ENCODE measurements around the gene GXYLT2.

The GXYLT2 gene, protein sequence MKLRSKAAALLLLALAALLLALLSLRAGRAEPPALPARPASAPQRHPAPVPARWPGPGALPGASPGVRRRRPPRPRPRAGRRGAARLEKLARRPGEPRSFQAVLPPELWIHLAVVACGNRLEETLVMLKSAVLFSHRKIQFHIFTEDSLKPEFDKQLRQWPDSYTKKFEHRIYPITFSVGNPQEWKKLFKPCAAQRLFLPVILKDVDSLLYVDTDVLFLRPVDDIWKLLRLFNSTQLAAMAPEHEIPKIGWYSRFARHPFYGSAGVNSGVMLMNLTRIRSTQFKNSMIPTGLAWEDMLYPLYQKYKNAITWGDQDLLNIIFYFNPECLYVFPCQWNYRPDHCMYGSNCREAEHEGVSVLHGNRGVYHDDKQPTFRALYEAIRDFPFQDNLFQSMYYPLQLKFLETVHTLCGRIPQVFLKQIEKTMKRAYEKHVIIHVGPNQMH

DNA sequence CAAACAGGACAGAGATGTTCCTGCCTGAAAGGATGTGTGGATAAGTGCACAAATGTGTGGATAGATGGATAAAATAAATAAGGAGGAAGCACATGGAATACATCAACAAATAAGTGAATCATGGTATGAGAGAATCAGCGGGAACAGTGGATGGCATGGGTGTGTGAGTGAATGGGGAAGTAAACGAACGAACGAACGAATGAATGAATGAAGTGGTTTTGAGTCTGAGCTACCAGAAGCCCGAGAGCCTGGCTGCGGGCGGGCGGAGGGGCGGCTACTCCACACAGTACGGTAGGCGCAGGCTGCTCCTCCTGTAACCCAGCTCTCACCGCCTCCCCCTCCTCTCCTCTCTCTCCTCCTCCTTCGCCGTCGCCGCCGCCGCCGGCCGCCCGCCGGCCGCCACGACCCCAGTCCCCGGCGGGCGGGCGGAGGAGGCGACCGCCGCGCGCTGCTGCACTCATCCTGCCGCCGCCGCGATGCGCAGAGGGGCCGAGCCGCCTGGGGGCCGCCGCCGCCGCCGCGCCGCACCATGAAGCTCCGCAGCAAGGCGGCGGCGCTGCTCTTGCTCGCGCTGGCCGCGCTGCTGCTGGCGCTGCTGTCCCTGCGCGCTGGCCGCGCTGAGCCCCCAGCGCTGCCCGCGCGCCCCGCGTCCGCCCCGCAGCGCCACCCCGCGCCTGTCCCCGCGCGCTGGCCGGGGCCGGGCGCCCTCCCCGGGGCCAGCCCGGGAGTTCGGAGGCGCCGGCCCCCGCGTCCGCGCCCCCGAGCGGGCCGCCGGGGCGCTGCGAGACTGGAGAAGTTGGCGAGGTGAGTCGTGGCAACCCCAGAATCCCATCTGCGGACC lies at the start of gene GXYLT2:
Gene GXYLT2 (plus strand): TSS at position 342 of the 841 bp plus-strand sequence. CDS start 188 bp downstream, at position 530.
- DNase-seq (ENCODE audit: low read depth, low spot score) = no peak

DNA sequence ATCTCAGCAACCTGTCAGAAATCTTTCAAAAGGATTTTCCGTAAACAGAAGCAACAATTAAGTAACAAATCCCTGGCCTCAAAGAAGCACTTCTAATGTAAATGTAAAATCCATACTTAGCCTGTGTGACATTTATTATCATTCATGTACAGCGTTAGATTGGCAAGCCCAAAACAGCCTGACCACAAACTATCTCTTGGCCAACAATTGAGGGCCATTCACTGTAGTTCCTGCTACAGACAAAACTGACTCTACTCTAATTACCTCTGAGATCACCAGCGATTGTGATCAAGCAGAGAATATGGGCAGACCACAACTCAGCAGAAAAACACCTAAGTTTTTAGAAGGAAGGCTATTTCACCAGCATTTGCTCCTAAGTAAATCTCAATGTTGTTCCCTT lies 48.8 kb upstream of the GXYLT2 start:
- no peak for DNase-seq (ENCODE audit: low read depth, low spot score)

DNA sequence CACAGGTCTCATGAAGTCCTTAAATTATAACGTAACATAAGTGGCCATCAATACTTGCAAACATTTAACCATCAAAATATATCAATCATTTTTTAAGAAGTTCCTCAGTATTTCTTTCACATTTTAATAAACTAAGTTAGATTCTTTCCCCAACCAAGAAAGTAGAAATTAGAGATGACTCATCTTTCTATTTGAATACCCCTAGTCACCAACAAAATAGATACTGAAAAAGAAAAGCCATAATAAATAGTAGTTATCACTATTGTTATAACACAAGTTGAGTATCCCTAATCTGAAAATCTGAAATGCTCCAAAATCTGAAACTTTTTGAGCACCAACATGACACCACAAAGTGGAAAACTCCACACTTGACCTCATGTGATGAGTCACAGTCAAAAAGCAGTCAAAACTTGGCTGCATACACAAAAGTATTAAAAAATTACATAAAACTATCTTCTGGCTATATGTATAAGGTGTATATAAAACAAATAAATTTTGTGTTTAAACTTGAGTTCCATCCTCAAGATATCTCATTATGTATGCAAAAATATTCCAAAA lies 43.3 kb upstream of the GXYLT2 start:
- DNase-seq (ENCODE audit: low read depth, low spot score) = no peak

DNA sequence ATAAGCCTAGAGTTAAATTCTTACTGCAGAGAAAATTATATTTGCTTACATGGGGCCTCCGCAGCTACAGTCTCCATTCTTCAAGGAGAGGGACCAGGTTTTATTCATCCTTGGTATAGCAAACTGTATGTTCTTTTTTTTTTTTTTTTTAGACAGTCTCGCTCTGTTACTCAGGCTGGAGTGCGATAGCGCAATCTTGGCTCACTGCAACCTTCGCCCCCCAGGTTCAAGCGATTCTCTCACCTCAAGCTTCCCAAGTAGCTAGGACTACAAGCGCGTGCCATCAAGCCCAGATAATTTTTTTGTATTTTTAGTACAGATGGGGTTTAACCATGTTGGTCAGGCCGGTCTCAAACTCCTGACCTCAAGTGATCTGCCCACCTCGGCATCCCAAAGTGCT lies 41.7 kb upstream of the GXYLT2 start:
- DNase-seq (ENCODE audit: low read depth, low spot score) = no peak

DNA sequence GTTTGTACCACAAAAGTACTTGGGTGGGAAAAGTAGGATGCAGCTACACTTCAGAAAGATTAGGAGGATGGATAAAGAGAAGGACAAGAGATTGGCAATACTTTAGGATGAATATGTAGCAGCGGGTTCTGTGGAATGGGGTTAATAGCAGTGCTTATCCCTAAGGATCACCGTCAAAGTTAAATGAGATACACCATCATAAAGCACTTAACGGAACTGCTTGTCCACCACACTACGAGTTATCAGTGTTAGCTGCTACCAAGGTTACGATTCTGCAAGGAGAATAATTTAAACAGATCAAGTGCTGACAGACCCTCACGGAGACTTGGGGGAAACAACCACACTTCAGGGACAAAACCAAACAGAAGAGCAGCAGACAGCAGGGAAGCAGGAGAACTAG lies 40.6 kb upstream of the GXYLT2 start:
- DNase-seq (ENCODE audit: low read depth, low spot score) = no peak

DNA sequence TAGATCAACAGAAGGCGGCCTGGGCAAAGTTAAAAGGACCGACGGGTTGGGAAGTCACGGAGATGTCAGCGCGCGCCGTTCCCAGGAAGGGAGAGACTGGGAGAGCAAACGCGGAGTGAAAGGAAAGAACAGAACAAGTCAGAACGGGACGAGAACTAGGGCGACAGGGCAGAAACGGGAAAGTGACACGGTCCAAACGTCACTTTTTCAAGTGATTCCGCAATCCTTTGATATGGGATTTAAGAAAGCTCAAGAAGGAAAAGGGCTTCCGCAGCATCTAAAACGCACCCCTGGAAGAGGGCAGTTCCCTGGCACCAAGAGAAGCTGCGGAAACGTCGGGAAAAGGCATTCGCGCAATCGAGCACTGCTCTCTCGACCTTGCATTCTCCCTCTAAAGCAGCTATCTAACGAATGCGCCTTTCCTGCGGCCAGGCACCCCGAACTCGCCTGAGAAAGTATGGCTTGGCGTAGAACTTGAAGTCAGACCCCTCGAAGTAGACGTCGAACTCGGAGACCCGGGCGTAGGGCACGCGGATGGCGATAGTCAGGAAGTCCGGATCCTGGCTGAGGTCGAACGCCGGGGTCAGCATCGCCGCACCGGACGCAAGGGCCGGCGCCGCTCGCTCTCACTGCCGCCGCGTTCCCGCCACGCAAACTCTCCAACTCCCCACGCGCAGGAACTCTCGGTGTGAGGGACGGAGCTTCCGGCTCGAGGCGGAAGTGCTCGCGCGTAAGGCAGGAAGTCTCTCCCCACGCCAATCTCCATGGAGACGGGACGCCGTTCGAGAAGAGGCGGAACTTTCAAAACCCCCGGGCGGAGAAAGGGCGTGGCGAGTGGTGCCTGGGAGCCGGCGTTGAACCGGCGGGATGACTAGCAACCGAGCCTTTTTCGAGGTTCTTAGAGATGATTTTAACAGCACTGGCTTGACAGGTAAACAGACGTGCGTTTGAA lies 39.8 kb upstream of the GXYLT2 start, which contains the start of gene SHQ1:
Gene SHQ1 (minus strand): TSS at position 695 of the 952 bp plus-strand sequence. CDS start 105 bp downstream, at position 590.
- peak; percentile 61 for DNase-seq (ENCODE audit: low read depth, low spot score)

DNA sequence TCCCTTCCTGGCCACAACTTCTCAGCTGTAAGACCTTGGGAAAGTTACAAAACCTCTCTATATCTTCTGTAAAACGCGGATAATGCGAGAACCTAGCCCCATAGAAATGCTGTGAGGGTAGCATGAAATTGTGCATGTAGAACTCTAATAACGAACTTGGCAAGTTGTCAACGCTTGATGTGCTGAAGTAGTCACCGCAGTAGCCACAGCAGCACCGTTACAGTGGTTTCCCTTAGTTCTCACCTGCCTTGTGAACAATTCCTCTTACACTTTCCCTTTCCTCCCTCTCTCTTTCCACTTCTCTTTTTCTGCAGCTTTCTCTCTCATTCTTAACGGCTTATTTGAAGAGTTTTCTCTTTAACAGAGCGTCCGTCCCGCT lies 39.2 kb upstream of the GXYLT2 start:
- no peak for DNase-seq (ENCODE audit: low read depth, low spot score)

DNA sequence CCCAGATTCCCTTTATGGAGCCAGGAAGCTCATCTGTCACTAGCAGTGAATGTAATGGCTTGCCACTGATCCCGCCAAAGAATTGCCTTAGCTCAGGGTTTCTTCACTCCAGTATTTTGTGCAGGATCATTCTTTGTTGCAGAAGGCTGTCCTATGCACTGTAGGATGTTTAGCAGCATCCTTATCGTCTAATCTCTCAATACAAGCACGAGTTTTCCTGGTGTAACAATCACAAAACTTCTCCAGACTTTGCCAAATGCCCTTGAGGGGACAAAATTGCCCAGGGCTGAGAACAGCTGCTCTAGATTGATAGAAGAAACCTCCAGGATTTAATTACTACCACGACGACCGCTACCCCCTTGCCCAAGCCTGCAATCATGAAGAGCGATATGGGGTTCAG lies 32.8 kb upstream of the GXYLT2 start:
- DNase-seq (ENCODE audit: low read depth, low spot score) = no peak

DNA sequence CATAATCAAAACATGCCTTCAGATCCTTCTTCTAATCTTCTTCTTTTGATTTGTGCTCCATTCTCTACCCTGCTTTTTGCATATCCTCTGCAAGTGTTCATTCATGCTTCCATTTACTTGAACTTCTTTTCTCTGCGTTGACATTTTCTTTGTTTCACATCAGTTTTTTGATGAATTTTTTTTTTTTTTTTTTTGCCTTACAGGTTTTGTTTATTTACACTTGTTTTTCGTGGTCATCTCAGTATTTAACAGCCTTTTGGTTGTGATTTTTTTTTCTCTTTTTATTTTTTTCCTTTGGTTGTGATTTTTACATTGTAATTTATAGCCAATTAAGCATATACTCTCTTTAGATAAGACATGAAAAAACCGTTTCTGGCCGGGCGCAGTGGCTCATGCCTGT lies 27.8 kb upstream of the GXYLT2 start:
- DNase-seq (ENCODE audit: low read depth, low spot score) = no peak

DNA sequence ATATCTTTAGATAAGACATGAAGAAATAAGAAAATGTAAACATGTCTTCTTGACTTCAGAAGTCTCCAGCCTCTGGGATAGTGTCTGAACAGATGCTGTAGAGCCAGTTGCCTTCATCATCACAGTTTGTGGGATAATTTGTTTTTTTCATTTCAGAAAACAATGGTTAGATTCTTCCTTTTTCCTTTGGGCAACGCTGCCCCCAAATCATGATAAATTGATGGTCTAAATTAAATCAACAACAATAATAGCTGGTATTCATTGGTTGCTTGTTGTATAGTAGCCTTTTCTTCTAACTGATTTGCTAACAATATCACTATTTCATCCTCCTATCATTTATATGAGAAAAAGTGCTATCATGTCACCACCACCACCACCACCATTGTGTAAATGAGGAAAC lies 27.0 kb upstream of the GXYLT2 start:
- no peak for DNase-seq (ENCODE audit: low read depth, low spot score)

DNA sequence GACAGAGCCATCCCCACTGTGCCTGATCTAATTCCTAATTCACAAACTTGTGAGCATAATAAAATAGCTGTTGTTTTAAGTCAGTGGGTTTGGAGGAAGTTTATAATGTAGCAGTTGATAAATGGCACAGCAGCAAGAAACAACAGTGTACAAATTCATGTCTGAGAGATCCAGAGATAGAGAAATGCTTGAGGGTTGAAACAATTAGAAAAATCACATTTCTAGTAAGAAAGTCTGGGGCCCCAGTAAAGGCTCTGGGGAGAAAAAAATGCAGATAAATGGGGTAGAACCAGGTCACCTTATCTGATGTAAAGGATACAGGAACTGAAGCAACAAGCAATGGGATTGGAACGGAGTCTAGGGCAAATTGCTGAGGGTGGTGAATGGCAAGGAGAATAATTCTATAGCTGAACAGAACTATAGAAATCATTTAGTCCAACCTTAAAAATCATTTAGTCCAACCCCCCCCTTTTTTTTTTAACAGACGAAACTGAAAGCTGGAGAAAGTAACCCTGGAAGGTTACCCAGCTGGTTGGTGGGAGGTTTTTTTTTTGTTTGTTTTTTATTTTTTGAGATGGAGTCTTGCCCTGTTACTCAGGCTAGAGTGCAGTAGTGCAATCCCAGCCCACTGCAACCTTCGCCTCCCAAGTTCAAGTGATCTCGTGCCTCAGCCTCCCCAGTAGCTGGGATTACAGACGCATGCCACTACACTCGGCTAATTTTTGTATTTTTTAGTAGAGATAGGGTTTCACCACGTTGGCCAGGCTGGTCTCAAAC lies 25.3 kb upstream of the GXYLT2 start:
- no peak for DNase-seq (ENCODE audit: low read depth, low spot score)

DNA sequence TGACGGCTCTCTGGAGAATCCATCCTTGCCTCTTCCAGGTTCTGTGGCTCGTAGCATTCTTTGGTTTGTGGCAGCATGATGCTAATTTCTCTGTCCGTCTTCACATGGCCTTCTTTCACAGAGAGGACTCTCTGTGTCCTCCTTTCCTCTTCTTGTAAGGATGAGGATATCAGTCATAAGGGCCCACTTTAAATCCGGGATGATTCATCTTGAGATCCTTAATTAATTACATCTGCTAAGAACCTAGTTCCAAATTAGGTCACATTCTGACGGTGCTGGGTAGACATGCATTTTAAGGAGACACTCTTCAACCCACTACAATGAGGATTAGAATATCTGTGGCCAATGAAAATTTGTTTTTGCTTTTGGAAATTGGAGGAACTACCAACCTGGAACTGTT lies 15.7 kb upstream of the GXYLT2 start:
- no peak for DNase-seq (ENCODE audit: low read depth, low spot score)

DNA sequence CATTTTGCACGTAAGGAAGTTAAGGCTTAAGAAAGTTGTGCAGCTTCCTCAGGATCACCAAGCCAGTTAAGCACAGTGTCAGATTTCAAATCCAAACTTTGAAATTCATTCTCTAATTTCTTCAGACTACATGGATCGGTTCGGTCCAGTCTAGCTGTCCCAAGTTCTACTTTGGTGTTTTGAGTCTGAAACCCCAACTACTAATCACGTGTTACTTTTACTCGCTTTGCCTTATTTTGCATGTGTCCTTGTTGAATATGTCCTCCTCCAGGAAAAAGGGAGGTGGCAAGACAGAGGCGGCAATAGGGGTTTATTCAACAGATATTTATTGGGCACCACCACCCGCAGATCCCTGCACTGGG lies 522 bp upstream of the GXYLT2 start:
- no peak for DNase-seq (ENCODE audit: low read depth, low spot score)

DNA sequence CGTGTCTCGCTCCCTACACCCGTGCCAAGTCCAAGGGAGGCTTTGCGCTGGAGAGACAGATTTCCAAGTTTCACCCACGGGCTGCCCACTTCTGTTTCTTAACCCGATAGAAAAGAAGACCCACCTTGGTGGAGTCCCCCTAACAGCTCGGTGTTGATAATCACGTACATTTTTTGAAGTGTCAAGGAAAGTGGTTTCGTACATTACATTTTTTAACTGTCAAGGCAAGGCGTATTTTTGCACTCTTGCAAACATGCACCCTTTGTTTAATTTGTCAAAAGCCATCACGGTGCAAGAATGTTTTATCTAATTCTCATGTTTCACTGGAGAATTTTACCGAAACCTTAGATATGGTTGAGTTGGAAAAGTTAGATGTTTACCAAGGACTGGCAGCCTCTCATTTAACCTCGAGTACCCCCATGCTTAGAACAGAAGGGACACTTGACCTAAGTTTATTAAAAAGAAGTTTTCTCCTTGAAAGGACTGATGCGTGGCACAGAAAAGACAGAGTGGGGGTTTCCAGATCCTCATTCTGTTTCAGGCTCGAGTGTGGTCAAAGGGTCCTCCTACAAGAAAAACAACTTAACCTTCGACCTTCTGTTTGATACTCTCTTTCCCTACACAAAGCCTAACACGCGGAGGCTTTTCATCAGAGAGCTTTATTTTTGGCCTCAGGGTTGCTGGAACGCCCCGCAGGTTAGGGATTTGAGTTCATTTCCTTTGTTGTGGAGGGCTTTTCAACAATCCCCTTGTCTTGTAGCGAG lies 882 bp downstream of the GXYLT2 start:
- no peak for DNase-seq (ENCODE audit: low read depth, low spot score)

DNA sequence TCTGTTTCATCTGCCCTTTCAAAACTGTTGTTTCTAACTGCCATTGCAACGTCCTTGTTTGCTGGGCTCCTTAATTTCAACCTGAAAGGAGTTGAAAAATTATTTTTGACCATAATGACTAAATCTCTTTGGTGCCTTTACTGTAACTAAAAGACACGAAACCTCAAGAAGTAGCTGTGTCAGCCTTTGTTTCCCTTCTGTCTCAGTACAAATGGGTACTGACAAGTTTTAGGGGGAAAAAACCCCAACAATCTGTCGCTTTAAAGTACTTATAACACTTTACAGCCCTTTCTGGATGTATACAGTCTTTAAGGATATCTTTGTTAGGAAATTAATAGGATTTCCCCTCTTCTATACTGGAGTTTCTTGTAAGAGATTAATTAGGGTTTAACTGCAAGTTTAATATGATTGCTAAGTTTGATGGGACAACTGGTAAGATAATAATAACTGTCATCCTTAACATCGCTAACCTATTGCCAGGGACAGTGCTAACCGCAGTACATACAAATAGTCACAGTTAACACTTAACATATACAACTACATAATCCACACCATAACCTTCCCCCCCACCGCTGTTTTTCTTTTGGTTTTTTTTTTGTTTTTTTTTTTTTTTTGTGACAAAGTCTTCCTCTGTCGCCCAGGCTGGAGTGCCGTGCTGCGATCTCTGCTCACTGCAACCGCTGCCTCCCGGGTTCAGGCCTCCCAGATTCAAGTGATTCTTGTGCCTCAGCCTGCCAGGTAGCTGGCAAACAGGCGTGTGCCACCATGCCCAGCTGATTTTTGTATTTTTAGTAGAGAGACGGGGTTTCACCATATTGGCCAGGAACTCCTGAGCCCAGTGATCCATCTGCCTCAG lies 1.7 kb downstream of the GXYLT2 start:
- no peak for DNase-seq (ENCODE audit: low read depth, low spot score)

DNA sequence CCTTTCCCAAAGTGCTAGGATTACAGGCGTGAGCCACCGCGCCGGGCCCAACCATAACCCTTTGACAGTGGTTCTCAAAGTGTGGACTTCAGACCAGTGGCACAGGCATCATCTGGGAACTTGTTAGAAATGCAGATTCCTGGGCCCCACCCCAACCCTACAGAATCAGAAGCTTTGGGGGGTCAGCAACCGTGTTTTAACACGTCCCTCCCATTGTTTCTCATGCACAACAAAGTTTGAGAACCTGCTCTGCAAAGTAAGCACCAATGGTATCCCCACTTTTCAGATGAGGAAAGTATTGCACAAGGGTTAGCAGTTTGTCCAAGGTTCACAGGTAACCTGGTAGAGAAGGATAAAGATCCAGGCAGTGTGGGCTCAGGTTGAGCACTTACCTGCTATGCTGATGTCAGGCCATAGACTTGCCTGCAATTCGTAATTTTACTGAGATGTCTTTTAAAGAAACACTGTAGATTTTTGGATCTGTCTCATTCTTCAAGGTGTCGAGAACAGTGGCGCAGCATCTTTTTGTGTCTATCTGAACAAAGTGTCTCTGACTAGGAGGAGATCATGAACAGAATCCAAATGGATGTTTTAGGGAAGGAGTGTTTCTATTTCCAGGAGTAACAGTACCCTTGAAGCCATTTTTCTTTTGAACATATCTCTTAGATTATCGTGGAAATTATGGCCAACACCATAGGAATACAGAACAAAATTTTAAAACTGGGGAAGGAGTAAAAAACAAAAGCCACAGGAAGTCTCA lies 2.5 kb downstream of the GXYLT2 start:
- DNase-seq (ENCODE audit: low read depth, low spot score) = no peak

DNA sequence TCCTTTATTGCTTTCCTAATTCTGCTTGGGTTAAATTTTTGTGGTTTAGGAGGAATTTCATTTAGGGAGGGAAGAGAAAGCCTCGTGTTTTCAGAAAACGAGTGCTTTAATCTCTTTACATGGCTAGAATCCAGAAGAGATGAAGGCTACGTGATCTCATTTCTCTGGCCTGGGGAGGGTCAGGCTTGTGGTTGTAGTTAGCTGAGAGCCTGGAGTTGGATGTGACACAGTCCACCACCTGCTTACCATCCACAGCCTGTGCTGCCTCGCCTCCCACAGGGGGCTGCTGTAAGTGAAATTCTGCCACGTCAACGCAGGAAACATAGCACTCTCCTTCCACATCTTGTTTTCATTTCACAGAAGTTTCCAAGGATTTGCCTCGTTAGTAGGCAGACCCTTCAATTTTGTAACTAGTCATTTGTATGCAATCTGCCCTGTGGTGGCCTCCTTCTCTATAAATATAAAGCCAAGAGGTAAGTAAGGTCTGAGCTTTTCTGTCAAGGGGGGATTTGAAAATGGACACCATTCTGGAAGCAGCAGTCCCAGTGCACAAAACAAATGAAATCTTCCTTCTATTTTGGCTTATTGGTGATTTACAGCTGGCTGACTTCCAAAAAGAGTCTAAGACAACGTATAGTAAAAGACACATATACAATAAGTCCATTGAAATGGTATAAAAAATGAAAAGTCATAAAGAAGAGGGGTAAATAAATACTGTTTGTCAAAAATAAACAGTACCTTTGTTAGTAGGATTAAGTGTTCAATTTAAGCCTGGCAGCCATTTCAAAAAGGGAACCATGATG lies 3.4 kb downstream of the GXYLT2 start:
- no peak for DNase-seq (ENCODE audit: low read depth, low spot score)
